GM18870 (cell line): ENCODE results near the gene FRY.
"Not testable (repeated sequence)": the region's sequence is repeated elsewhere in the genome, so short reads cannot be mapped to it uniquely, and the experiment has no call there.

Experiments used
- ATAC-seq: cut with Tn5 transposase; IDR thresholded peaks from one replicate; pipeline ENCODE4 v1.9.1; 2021; ENCODE audit warnings: moderate library complexity; ENCODE audit not compliant: unreplicated experiment

FRY gene

DNA sequence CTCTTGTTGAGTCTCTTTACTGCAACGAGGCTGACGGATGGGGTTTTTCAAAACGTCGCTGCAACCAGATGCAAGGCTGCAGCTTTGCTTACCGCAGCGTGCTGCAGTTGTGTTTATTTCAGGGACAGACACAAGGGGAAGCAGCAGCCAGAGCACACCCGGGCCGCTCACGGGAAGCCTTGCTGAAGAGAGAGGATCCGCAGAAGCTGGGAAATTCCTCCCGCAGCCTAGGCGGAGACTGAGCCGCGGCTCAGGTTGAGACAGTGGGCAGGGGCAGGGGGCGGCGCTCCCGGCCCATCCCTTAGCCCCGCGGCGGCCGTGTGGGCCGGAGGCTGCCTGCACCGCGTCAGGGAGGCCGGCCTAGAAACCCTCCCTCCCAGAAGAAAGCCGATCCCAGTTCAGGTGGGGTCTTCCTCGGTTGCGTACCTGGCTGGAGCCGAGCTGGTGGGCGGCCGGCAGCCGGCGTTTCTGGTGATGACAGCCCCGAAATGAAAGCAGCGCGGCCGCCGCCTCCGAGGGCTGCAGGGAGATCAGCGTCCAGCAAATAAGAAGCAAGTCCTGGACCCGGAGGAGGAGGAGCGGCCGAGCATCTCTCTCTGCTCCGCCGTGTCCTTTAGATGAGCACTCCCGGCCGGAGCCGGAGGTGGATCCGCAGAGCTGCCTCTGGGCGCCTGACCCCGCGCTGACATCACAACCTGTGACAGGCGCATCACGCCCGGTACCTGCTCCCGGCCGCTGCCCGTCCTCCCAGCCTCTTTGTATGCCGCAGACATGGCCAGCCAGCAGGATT is at the start of gene FRY:
FRY (plus strand) TSS at position 750 of the 790 bp plus-strand sequence; CDS start at position 772, 22 bp downstream.
- ATAC-seq: peak; percentile 64

DNA sequence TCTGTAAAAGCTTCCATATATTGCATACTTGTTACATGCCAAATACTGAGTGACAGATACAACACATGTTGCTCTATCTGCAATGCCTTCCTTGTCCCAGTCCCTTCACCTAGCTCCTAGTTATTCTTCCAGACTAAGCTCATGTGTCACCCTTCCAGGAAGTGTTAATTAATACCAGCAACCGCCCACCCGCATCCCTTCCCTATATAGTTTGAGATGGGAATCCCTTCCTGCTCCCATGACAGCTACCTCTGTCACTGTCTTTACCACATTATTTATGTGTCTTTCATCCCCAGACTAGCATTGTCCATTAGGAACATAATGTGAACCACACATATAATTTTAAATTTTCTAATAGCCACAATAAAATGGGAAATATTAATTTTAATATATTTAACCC is 49.5 kb upstream of the FRY start:
- no peak for ATAC-seq

DNA sequence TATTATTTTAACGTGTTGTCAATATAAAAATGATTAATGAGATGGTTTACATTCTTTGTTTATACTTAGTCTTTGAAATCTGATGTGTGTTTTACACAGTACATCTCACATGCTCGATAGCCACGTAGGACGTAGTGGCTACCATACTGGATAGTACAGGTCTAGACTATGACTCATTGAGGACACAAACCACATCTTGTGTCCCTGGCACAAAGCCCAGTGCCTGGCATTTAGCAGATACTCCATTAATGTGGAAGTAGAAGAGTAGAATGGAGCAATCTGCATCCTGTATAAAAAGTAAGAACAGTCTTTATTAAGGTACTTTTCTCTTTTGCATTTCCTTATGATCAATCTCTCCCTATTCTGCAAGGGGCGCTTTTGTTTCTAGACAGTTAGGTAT is 49.0 kb upstream of the FRY start:
- no peak for ATAC-seq

DNA sequence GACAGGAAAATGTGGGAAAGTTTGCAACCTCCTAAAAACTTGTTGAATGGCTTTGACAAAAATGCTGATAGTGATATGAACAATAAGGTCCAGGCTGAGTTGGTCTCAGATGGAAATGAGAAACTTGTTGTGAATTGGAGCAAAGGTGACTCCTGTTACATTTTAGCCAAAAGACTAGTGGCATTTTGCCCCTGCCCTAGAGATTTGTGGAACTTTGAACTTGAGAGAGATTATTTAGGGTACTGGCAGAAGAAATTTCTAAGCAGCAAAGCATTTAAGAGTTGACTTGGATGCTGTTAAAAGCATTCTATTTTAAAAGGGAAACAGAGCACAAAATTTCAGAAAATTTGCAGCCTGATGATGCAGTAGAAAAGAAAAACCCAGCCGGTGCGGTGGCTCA is 47.9 kb upstream of the FRY start:
- not testable (repeated sequence) for ATAC-seq

DNA sequence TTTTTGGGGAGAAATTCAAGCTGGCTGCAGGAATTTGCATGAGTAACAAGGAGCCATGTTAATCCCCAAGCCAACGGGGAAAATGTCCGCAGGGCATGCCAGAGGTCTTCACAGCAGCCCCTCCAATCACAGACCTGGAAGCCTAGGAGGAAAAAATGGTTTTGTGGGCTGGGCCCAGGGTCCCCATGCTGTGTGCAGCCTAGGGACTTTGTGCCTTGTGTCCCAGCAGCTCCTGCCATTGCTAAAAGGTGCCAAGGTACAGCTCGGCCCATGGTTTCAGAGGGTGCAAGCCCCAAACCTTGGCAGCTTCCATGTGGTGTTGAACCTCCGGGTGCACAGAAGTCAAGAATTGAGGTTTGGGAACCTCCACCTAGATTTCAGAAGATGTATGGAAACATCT is 47.2 kb upstream of the FRY start:
- ATAC-seq: not testable (repeated sequence)

DNA sequence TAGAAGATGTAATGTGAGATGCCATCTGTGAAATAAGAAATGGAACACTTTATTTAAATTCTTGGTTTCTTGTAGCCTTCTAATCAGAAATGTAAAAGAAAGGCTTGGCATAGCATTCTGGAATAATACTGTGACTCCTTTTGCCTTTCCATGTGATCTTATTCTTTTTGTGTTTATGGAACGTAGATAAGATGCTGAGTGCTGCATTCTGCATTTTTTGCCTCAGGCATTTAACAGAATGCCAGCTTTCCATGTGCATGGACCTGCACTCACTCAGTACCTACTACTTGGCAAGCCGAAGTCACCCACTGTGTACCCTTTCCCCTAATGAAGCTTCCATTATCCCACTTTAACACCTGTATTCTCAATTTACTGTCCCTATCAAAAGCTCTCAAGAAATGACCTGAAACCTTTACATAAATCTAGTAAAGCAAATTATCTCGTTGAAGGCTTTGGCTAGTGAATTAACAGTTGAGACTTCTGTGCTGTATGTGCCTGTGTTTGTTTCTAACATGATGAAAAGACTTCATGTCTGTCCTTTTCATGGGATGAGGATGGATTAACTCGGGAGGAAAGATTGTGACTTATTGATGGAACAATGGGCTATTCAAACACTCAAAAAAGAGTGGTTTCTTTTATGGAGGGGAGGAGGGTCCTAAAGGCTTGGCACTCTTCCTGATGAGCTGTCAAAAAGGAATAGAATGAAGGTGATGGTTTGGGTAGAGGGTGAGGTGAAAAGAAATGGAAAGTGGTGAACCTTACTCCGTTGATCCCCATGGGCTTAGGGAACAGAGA is 44.7 kb upstream of the FRY start:
- no peak for ATAC-seq

DNA sequence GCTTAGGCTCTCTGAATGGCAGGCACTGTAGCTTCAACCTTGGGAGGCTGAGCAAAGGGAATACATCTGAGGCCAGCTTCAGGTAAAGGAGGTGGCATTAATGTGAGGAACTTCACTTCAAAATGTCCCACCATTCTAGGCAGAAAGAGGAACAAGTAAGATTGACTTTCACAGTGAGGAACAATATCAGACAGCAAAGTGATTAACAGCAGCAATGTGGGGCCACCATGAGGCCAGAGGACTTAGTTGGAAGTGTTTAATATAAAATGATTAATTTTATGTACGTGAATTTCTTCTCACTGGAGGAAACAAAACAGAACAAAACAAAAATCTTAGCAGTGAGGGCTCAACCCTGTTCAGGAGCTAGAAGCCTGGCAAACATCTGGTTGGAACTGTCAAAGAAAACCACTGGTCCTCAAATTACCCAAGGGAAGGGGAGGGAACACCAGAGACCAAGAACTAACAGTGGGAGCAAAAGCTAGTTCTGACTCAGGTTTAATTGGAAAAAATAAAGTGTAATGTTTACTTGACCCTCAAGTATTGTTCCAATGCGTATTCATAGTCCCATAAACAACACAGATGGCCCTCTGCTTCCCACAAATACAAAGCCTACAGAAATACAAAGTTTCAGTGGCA is 43.9 kb upstream of the FRY start:
- no peak for ATAC-seq

DNA sequence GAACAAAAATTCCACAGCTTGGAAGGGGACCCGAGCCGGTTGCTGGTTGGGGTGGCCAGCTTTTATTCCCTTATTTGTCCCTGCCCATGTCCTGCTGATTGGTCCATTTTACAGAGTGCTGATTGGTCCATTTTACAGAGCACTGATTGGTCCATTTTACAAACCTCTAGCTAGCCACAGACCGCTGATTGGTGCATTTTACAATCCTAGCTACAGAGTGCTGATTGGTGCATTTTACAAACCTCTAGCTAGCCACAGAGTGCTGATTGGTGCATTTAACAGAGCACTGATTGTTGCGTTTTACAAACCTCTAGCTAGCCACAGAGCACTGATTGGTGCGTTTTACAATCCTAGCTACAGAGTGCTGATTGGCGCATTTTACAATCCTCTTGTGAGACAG is 37.2 kb upstream of the FRY start:
- ATAC-seq: not testable (repeated sequence)

DNA sequence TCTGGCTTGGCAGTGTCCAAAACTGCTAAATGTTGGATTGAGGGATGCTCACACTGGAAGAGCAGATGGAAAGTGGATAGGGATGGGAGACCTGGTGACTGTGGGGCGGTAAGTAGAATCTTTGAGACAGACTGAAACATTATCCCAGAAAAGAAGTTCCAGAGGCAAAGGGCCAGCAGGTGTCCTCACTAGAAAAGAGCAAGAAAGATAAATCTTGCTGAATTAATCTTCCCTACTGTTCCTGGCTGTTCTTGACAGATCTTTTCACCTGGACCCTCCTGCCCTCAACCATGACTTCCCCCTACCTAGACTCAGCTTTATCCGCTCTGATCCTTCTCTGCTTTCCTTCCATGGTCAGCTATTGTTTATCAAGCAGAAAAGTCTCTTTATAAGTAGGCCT is 35.0 kb upstream of the FRY start:
- ATAC-seq: no peak

DNA sequence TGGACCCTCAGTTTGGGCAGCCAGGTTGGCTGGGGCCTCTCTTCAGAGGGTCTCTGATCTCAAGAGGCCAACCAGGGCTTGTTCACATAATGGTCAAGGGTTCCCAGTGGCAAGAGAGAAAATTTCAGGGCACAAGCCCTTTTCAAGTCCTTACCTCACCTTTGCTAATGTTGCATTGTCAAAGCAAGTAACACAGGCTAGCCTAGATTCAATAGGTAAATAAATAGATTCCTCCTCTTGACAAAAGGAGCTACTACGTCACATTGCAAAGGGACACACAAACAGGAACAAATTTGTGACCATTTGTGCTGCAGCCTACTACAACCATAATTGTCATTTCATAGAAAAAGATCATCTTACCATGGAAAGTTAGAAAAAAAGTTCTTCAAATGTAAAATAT is 33.9 kb upstream of the FRY start:
- no peak for ATAC-seq

DNA sequence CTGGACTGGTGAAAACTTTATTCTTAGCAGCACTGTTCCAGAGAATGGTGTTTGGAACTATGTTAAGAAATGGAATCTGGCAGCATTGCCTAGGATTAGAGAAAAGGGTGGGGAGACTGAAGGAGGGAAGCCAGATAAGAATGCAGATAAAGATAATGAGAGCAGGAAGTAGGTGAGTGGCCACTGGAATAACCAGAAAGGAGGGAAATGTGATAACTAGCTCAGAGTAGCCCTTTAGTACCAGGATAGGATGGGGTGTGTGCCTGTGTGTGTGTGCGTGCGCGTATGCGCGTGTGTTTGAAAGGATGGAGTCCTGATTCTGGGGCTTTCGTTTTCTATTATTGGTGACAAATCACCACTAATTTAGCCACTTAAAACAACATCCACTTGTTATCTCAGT is 33.4 kb upstream of the FRY start:
- ATAC-seq: no peak

DNA sequence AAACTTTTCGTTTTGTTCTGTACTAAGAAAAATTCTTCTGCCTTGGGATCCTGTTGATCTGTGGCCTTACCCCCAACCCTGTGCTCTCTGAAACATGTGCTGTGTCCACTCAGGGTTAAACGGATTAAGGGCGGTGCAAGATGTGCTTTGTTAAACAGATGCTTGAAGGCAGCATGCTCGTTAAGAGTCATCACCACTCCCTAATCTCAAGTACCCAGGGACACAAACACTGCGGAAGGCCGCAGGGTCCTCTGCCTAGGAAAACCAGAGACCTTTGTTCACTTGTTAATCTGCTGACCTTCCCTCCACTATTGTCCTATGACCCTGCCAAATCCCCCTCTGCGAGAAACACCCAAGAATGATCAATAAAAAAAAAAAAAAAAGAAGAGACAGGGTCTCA is 30.8 kb upstream of the FRY start:
- ATAC-seq: not testable (repeated sequence)

DNA sequence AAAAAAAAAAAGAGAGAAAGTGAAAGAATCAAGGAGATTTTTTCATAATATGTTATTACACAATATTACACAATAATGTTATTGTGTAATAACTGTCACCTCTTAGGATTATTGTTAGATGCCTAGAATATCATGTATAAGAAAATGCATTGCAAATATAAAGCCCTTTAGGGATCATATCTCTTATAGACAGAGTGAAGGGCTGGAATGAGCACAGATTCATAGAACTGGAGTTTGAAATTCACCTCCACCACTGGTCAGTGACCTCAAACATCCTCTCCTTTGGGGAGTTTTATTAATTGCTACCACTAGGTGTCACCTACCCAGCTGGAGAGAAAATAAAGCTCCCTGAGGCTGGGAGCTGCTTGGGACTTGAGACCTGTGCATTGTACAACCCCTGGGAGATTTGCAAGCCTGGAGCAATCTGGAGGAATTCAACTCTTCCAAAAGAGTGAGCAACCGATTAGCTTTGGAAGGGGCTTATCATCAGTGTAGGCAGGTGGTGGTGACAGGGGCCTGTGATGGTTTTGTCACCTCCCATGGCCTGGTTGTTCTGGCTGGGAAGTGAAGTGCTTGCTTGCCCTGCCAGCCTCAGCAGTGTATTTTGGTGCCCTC is 30.3 kb upstream of the FRY start:
- ATAC-seq: peak; percentile 84

DNA sequence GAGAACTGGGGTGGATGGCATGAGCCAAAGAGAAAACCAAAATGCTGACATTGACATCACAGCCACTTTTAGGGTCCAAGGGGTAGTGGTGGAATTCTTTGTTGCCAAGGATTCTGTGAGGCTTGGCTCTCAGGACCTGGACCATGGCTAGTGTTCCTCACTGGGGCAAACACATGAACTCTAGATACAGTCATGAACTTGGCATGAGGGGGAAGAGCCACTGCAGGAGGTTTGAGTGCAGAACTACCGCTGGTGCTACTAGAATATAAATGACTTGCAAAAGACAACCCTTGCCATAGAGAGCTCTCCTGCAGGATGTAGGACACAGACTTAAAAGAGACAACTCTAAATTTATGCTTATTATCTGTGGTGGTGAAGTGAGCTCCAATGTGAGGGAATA is 29.8 kb upstream of the FRY start:
- no peak for ATAC-seq

DNA sequence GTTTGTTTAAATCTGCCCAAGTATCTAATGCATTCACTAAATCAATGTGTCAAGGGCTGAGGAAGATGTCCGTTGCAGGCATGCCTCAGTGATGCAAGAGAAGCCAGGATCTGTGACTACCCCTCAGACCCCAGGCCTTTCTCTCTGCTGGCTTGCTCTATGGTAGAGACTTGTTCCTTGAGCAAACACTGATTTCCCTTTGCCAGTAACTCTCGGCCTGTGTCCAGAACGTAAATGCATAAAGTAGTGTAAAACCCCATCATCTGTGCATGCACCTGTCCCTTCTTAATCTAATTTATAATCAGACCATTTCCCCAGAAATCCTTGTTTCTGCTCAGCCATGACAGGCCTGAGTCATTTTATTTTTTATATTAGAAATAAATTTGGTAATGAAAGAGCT is 28.7 kb upstream of the FRY start:
- no peak for ATAC-seq

DNA sequence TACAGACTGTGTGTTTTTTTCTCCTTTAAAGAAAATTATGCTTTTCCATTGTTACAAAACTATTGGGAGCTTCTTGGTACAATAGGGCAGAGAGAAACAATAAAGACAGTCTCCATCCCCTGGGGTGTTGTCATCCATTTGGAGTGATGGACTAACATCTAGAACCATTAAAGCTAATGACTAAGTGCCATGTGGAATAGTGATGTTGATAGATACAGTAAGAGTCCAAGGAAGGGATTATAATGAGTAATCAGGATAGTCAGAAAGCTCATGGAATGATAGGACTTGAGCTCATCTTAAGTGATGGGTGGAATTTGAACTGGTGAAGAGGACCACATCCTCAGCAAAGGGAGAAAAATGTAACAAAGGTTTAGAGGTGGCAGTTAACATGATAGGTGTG is 24.1 kb upstream of the FRY start:
- ATAC-seq: no peak

DNA sequence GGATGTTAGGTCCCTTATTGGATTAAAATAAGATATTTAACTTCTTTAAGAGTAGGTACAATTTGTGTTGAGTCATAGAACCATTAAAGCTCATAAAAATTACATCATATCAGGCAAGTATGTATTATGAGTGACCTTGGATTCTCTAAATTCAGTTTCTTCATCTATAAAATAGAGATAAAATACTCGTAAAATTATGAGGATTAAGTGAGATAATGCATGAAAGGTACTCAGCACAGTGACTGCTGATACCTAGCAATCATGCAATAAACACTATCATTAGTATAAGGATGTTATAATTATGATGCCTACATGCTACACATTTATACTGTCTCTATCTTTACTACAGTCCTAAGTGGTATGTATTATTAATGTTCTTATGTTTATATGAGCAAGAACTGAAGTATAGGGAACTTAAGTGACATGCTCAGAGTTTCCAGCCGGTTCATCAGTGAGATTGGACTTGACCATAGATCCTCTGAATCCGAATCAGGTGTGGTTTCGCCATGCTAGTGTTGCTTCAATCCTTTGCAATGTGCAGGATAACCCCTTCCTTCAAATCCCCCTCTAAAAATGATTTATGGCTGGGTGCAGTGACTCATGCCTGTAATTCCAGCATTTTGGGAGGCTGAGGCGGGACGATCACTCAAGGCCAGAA is 22.9 kb upstream of the FRY start:
- no peak for ATAC-seq

DNA sequence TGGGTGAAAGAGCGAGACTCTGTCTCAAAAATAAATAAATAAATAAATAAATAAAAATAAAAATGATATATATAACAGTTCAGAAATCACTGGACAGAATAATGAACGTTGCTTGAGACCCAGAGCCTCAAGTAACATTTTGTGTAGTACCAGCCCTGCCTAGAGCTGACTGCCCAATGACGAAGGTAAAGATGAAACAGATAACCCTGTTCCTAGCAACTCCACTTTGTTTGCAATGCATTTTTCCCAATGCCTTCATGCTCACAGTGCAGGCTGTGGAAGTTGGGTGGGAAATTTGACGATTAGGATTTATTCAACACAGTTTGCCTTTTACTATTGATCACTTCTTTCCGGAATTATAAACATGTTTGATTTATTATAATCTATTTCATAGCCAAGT is 22.2 kb upstream of the FRY start:
- no peak for ATAC-seq

DNA sequence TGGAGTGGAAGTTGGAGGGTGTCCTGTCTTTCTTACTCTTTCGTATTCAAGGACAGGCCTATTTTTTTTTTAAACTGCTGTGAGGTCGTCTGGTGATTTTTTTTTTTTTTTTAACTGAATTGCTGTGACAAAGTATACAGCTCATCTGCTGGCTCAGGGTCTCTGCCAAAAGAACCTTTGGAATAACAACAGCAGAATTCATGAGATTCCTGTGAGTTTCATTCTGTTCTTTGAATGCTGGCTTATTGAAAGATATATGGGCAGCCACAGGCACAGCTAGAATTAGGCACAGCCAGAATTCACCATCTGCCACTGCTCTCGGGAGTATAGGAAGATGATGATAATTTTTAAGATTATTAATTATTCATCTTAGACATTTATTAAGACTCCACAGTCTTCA is 21.4 kb upstream of the FRY start:
- no peak for ATAC-seq

DNA sequence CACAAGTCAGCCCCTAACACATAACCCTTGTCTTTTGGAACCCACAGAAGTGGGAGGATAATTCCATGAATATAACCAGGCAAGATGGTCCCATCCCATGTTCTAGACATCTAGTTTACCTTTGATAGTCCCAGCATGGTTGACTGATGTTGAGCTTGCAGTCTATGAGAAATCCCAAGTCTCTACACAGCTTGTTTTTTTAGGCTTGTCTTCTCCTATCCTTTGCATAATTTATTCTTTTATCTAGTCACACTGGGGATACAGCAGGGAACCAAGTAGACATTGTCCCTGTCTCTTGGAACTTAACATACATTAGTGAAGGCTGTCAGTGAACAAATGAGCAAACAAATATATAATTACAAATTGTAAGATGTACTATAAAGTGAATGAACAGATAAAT is 19.6 kb upstream of the FRY start:
- ATAC-seq: no peak

DNA sequence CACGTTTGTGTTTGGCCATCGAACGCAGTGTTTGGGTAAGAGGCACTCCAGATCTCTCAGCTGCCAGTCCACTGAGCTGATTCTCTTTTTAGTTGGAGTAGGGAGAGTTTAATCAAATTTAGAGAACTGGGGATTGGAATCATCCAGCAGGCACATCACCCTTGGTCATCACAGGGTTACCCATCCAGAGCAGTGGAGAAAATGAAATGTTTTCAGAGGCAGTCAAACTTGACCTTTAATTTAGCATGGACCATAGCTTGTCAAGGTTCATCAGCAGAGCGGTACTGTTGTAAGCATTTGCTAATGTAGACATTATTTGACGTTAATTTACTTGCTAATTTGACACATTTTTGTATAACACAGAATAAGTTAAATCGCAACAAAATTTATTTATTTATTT is 18.4 kb upstream of the FRY start:
- no peak for ATAC-seq
